GM19452 (cell line): ENCODE results near the gene AAK1.
"Not testable (repeated sequence)": the region's sequence is repeated elsewhere in the genome, so short reads cannot be mapped to it uniquely, and the experiment has no call there.

ENCODE experiments used
- ATAC-seq: cut with Tn5 transposase; IDR thresholded peaks from one replicate; pipeline ENCODE4 v1.9.1; 2021; ENCODE audit not compliant: unreplicated experiment

The AAK1 gene

DNA sequence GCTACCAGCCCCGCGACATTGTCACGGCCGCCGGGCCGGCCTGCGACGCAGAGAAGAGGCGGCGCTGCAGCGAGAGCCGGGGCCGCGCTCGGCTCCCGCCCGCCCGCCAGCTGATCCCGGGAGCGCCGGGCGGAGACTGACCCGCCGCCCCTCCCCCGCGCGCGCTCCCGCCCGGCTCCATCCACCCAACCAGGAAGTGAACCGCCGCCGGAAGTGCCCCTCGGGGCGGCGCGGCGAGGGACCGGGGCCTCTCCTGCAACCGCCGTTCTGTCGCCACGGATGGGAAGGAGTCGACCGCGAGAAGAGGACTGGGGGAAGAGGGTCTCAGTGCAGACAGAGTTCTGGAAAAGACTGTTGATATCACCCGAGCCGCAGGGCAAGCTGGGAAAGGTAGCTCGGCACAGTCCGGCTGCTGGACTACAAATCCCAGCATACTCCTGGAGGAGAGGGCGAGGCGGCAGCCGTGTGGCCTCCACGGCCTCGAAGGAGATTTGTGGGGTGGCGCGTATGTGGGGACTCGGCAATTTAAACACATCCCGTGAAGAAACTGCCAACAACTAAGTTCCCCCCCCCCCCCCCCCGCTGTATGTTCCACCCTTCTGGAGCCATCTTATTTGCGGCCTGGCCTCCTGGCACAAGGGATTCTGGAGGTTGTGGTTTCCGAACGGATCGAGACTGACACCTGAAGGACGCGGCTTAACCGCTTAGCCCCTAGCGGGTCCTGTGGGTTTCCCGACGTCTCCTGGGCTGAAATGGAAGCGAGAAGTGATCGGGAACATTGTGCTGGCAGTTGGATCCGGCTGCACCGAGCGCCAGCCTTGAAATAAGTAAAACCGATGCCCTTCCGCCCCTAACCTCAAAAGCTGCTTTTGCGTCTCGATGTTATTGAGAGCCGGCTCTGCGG lies at the start of gene AAK1:
Gene AAK1, minus strand, starts transcription at position 138 of the 904 bp plus-strand sequence. CDS start 699 bp downstream, outside the sequence.
- peak; percentile 45 for ATAC-seq

- no peak for ATAC-seq
Measured at GRCh38 chr2:69692424-69692823, 48.9 kb upstream of the AAK1 start.

GRCh38 chr2:69689969-69690368 lies 46.4 kb upstream of the AAK1 start:
- no peak for ATAC-seq

DNA sequence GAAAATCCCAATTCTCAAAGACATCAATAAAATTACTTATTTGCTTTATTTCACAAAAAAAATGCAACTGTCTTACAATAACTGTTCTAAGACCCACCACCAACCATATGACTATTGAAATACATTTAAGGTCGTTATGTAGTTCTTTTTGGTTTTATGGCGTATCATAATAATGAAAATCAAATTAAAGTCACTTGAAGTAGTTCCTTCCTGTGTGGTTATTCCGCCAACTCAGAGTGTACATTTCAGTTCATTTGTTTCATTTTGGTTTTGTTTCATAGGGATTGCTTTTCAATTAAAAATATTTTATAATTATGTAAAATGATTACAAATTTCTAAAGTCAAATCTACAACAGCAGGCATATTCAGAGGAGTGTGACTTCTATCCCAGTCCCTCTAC lies 45.9 kb upstream of the AAK1 start:
- ATAC-seq: no peak

- ATAC-seq: no peak
Measured at GRCh38 chr2:69687971-69688611, 44.6 kb upstream of the AAK1 start.

DNA sequence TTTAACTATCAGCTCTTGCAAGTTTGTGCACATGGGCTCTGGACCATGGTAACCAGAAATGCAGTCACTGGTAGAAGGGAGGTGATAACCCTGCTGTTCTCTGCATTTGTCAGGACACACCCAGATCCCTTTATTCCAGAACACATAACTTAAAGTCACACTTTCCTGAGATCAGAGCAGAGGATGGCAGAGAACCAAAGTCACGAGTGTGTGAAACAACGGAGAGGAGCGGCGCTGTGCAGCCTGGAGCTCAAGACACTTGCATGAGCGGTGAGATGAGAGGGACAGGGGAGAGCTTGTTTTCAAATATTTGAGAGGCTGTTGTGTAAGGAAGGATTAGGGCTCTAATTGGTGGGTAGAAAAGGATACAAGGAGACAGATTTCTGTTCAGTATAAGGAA lies 43.3 kb upstream of the AAK1 start:
- ATAC-seq: no peak

GRCh38 chr2:69685321-69686048 lies 41.9 kb upstream of the AAK1 start:
- ATAC-seq: peak; percentile 79

DNA sequence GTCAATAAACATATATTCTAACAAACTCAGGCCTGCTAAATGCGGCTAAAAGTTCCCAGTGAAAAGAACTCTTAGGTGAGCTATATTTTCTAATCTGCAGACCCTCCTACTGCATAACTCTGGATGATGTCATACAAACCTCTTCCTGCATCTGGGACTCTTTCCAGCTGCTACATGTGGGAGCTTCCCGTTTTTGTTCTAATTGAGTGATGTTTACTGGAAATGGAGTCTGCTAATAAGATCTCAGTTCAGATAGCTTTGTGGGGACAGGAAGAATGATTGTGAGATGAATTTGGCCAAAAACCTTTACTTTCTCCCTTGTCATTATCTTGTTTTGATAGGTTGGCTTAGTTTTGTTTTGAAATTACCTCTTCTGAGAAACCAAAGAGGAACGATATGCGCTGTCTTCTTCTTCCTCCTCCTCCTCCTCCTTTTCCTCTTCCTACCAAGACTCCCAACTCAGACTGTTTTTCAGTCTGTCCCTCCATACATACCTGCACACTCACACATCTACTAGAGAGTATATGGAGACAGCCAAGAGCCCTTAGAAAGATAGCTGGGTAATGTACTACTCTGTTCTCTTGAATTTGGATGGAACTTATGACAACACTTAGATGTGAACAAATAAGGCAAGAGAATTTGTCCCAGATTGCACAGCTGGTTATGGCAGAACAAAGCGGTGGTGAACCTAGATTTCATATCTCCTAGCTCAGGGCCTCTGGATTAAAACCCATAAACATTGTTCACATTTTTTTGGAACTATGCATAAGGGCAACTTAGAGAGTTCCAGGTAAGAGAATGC lies 39.8 kb upstream of the AAK1 start:
- no peak for ATAC-seq

- ATAC-seq: no peak
Measured at GRCh38 chr2:69682525-69682924, 39.0 kb upstream of the AAK1 start.

GRCh38 chr2:69680001-69680675 lies 36.6 kb upstream of the AAK1 start:
- ATAC-seq: no peak

- no peak for ATAC-seq
Measured at GRCh38 chr2:69677914-69678313, 34.4 kb upstream of the AAK1 start.

DNA sequence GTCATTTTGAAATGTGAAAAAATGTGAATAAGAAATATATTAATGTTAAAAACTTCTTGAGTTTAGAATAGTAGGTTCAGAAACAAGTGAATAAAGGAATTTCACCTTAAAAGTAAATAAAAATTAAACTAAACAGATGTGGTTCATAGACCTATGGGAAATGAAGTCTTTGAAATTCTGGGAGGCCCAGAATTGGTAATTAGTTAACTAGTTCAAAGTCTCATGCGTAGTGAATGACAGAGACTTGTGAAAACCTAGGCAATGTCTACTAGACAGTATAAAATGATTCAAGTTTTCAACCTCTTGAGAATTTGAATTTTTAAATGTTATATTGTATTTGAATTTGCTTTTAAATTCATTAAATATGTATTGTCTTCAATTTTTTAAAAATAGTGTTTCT lies 32.6 kb upstream of the AAK1 start:
- ATAC-seq: no peak

DNA sequence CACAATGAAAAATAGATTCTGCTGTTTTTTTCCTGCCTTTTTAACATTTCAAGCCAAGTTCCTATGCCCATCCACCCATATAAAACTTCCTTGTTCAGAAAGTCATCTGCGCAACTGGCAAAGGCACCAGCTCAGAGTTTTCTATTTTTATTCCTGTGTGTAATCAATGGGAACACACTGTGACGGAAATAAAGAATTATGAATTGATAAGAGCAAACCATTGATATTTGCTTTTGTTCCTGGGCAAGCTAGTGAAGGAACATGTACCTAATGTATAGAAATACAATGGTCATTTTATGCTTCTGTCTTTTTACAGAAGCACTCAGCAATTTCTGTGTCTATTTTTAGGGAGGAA lies 30.8 kb upstream of the AAK1 start:
- no peak for ATAC-seq

DNA sequence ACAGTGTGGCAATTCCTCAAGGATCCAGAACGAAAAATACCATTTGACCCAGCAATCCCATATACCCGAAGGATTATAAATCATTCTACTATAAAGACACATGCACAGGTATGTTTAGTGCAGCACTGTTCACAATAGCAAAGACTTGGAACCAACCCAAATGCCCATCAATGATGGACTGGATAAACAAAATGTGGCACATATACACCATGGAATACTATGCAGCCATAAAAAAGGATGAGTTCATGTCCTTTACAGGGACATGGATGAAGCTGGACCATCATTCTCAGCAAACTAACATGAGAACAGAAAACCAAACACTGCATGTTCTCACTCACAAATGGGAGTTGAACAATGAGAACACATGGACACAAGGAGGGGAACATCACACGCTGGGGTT lies 29.6 kb upstream of the AAK1 start:
- not testable (repeated sequence) for ATAC-seq

- ATAC-seq: no peak
Measured at GRCh38 chr2:69669666-69670065, 26.1 kb upstream of the AAK1 start.

GRCh38 chr2:69668598-69668997 lies 25.1 kb upstream of the AAK1 start:
- ATAC-seq: no peak

GRCh38 chr2:69667805-69668382 lies 24.4 kb upstream of the AAK1 start:
- ATAC-seq: no peak

DNA sequence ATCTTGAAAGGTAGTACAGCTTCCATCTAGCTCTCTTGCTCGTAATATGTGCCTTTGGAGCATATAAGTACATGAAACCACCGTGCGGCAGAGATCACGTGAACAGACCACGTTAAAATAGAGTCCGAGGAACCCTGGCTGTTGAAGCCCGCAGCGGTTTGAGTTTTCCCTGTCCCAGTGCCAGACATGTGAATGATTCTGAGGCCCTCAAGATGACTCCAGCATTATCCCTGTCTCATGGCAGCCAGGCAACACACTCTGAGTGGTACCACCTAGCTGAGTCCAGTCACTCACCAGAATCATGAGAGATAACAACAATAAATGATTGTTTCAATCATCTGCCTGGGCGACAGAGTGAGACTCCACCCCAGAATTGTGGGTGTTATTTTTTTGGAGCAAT lies 21.6 kb upstream of the AAK1 start:
- ATAC-seq: no peak

- ATAC-seq: no peak
Measured at GRCh38 chr2:69663860-69664259, 20.3 kb upstream of the AAK1 start.

- not testable (repeated sequence) for ATAC-seq
Measured at GRCh38 chr2:69662547-69662946, 19.0 kb upstream of the AAK1 start.
